GM23338 (cell line): ENCODE results near the gene FAR1. TPM values are rescaled to one million over a fixed set of nuclear protein-coding genes. Genes with fewer than 3 reads are reported as not detected.

Experiments
- ATAC-seq: fragments of 200-7000 bp; cut with Tn5 transposase; 3 replicates; pipeline ENCODE4 v1.9.1; 2020
- DNase-seq: peaks from one replicate; pipeline ENCODE4 v3.0.0-alpha.2; 2015; ENCODE audit warnings: low spot score
- H2AFZ ChIP-seq: fragments of 200-600 bp; sonication (generic); 2 replicates; pipeline ENCODE4 v1.8.0; 2016; ENCODE audit warnings: antibody characterized with exemption, mild to moderate bottlenecking, moderate library complexity
- H3F3A ChIP-seq: fragments of 200-600 bp; sonication (generic); replicated peaks from 2 replicates; pipeline ENCODE4 v1.8.0; 2017; ENCODE audit warnings: antibody characterized with exemption, mixed run types, low read depth
- H3K27ac ChIP-seq: fragments of 200-600 bp; sonication (generic); 2 replicates; pipeline ENCODE4 v1.6.1; 2016; ENCODE audit warnings: low read depth
- H3K27me3 ChIP-seq: fragments of 200-600 bp; sonication (generic); 2 replicates; pipeline ENCODE4 v1.8.0; 2016; ENCODE audit warnings: mild to moderate bottlenecking, mixed run types, moderate library complexity; ENCODE audit not compliant: insufficient read depth
- H3K36me3 ChIP-seq: fragments of 200-600 bp; sonication (generic); 2 replicates; pipeline ENCODE4 v1.8.0; 2016; ENCODE audit warnings: mild to moderate bottlenecking; ENCODE audit not compliant: insufficient read depth
- H3K4me1 ChIP-seq: fragments of 200-600 bp; sonication (generic); 2 replicates; pipeline ENCODE4 v1.8.0; 2016; ENCODE audit warnings: mild to moderate bottlenecking, moderate library complexity; ENCODE audit not compliant: insufficient read depth
- H3K4me2 ChIP-seq: fragments of 200-600 bp; sonication (generic); 2 replicates; pipeline ENCODE4 v1.7.1; 2017; ENCODE audit warnings: mixed run types
- H3K4me3 ChIP-seq: fragments of 200-600 bp; sonication (generic); 2 replicates; pipeline ENCODE4 v1.6.1; 2016; ENCODE audit warnings: mixed run types
- H3K79me2 ChIP-seq: fragments of 200-600 bp; sonication (generic); replicated peaks from 2 replicates; pipeline ENCODE4 v1.8.0; 2017; ENCODE audit warnings: mild to moderate bottlenecking; ENCODE audit not compliant: insufficient read depth
- H3K9me2 ChIP-seq: fragments of 200-600 bp; sonication (generic); 2 replicates; pipeline ENCODE4 v1.8.0; 2017; ENCODE audit not compliant: insufficient read depth
- H4K20me1 ChIP-seq: fragments of 200-600 bp; sonication (generic); replicated peaks from 2 replicates; pipeline ENCODE4 v1.8.0; 2017; ENCODE audit warnings: mild to moderate bottlenecking; ENCODE audit not compliant: insufficient read depth
- H3K27ac Mint-ChIP-seq: 2 replicates; pipeline ENCODE4 v1.8.0; 2020; ENCODE audit warnings: inconsistent platforms, mild to moderate bottlenecking, moderate library complexity, mixed read lengths
- H3K27me3 Mint-ChIP-seq: 3 replicates; pipeline ENCODE4 v1.8.0; 2022; ENCODE audit warnings: low read depth, mild to moderate bottlenecking, moderate library complexity, mixed read lengths, inconsistent platforms; ENCODE audit not compliant: insufficient read depth, poor library complexity
- H3K36me3 Mint-ChIP-seq: 3 replicates; pipeline ENCODE4 v1.8.0; 2021; ENCODE audit warnings: low read depth, mild to moderate bottlenecking, inconsistent platforms, moderate library complexity, mixed read lengths
- H3K4me1 Mint-ChIP-seq: 3 replicates; pipeline ENCODE4 v1.8.0; 2020; ENCODE audit warnings: mild to moderate bottlenecking, inconsistent platforms, mixed read lengths
- H3K4me3 Mint-ChIP-seq: 3 replicates; pipeline ENCODE4 v1.8.0; 2021; ENCODE audit warnings: moderate library complexity, mild to moderate bottlenecking, inconsistent platforms, mixed read lengths
- H3K9me3 Mint-ChIP-seq: 3 replicates; pipeline ENCODE4 v1.8.0; 2020; ENCODE audit warnings: moderate library complexity, mild to moderate bottlenecking, inconsistent platforms, mixed read lengths
- CREB1 ChIP-seq: fragments of 250-450 bp; sonication (Bioruptor Pico); IDR thresholded peaks from 2 replicates; pipeline ENCODE4 v1.5.0; 2020; ENCODE audit warnings: low read depth, mild to moderate bottlenecking, moderate library complexity
- CTCF ChIP-seq, 2 experiments: fragments of 200-600 bp in 1 of 2; sonication (generic) in 1 of 2; conservative IDR thresholded peaks; 2 replicates each; pipeline versions ENCODE4 v1.5.1 to v1.6.1; 2016 to 2017; ENCODE audit warnings: antibody characterized with exemption in 2 of 2, low read depth in 2 of 2, mild to moderate bottlenecking in 2 of 2, moderate library complexity in 1 of 2
- ETS1 ChIP-seq: IDR thresholded peaks from 2 replicates; pipeline ENCODE4 v1.6.1; 2016; ENCODE audit warnings: antibody characterized with exemption
- EZH2 ChIP-seq: fragments of 200-600 bp; sonication (generic); IDR thresholded peaks from one replicate; pipeline ENCODE4 v1.8.0; 2017; ENCODE audit warnings: antibody characterized with exemption, mild to moderate bottlenecking, low read depth; ENCODE audit not compliant: unreplicated experiment
- EZH2phosphoT487 ChIP-seq: fragments of 200-600 bp; sonication (generic); IDR thresholded peaks from one replicate; pipeline ENCODE4 v1.8.1; 2018; ENCODE audit warnings: antibody characterized with exemption; ENCODE audit not compliant: unreplicated experiment
- JUNB ChIP-seq: IDR thresholded peaks from one replicate; pipeline ENCODE4 v1.6.1; 2016; ENCODE audit warnings: antibody characterized with exemption; ENCODE audit not compliant: unreplicated experiment
- NANOG ChIP-seq: IDR thresholded peaks from 2 replicates; pipeline ENCODE4 v1.6.1; 2016; ENCODE audit warnings: antibody characterized with exemption, borderline replicate concordance
- POLR2AphosphoS5 ChIP-seq: IDR thresholded peaks from 2 replicates; pipeline ENCODE4 v1.6.1; 2016; ENCODE audit warnings: antibody characterized with exemption, low read depth
- REST ChIP-seq: IDR thresholded peaks from one replicate; pipeline ENCODE4 v1.6.1; 2018; ENCODE audit warnings: antibody characterized with exemption; ENCODE audit not compliant: unreplicated experiment
- STAT1 ChIP-seq: IDR thresholded peaks from one replicate; pipeline ENCODE4 v1.6.1; 2016; ENCODE audit warnings: antibody characterized with exemption; ENCODE audit not compliant: unreplicated experiment
- ZNF114 ChIP-seq: fragments of 250-450 bp; sonication (Bioruptor Pico); IDR thresholded peaks from 2 replicates; pipeline ENCODE4 v1.5.0; 2020; ENCODE audit warnings: mild to moderate bottlenecking, moderate library complexity
- ZNF331 ChIP-seq: fragments of 250-450 bp; sonication (Bioruptor Pico); IDR thresholded peaks from 2 replicates; pipeline ENCODE4 v1.5.0; 2020; ENCODE audit warnings: low read depth, mild to moderate bottlenecking, moderate library complexity
- ZNF462 ChIP-seq: fragments of 250-450 bp; sonication (Bioruptor Pico); IDR thresholded peaks from 2 replicates; pipeline ENCODE4 v1.5.0; 2020; ENCODE audit warnings: mild to moderate bottlenecking, moderate library complexity
- polyA plus RNA-seq: library from polyadenylated mRNA; unstranded; fragments of >200 nt; fragmentation: Nextera tagmentation; extraction: Ambion mirVana; gene quantifications from 2 replicates; pipeline ENCODE4 v1.2.1, GENCODE V29; 2016
- total RNA-seq: library from RNA; depleted of rRNA; stranded (reverse); fragments of >200 nt; shearing (Covaris generic); gene quantifications from 2 replicates; pipeline ENCODE4 v1.2.3, GENCODE V29; 2014

Gene FAR1
- total and polyA plus RNA-seq, 2 experiments from 2014 or later: 27.3 to 79.5 TPM

GRCh38 chr11:13679768-13680167, 11.3 kb downstream of the FAR1 start:
- no peaks in the 10 kb centered on the region for H3K27me3 Mint-ChIP-seq
- Histone ChIP-seq H3K9me2 (no peaks in the 10 kb centered on the region), H3K79me2 (peaks cover 100% of the 10 kb centered on the region), H3K4me3 (no peak overlapping the region), H4K20me1 (peaks cover 63% of the 10 kb centered on the region), H3K4me1 (peaks cover 54% of the 10 kb centered on the region), H3F3A (no peaks in the 10 kb centered on the region), H3K27me3 (no peaks in the 10 kb centered on the region), H3K4me2 (peak overlapping the region; percentile 35; the same call in 1 of the 2 replicates), H2AFZ (no peak overlapping the region), H3K36me3 (no peaks in the 10 kb centered on the region), H3K27ac (no peak overlapping the region)
- DNase-seq (no peak), ATAC-seq (no peak)
- no peaks in the 10 kb centered on the region for H3K36me3 Mint-ChIP-seq
- no peak for TF ChIP-seq EZH2phosphoT487
- no peak for TF ChIP-seq ZNF114 (CRISPR knock-in tag)
- TF ChIP-seq CREB1 (CRISPR knock-in tag): no peak
- no peak for TF ChIP-seq ZNF462 (CRISPR knock-in tag)
- TF ChIP-seq CTCF (conservative IDR thresholded peaks at IDR 0.05; ENCODE audit: low read depth in 2 of 2): no peak
- no peak for TF ChIP-seq JUNB
- TF ChIP-seq ZNF331 (CRISPR knock-in tag): no peak
- TF ChIP-seq POLR2AphosphoS5: no peak
- no peak for TF ChIP-seq REST
- no peak for TF ChIP-seq NANOG
- no peak for TF ChIP-seq ETS1
- no peak for TF ChIP-seq EZH2
- no peak for TF ChIP-seq STAT1
- peaks cover 59% of the 10 kb centered on the region for H3K4me1 Mint-ChIP-seq
- peak overlapping the region; percentile 82 for H3K27ac Mint-ChIP-seq
- no peak overlapping the region for H3K4me3 Mint-ChIP-seq
- H3K9me3 Mint-ChIP-seq: no peaks in the 10 kb centered on the region
